ENCODE data around the gene MAMSTR.
"Not testable (repeated sequence)": the region's sequence is repeated elsewhere in the genome, so short reads cannot be mapped to it uniquely, and the experiment has no call there.

MAMSTR gene

GRCh38 chr19:48683349-48683748, 36.2 kb downstream of the MAMSTR start:
- DNase-seq, result peak; percentile 15

GRCh38 chr19:48681127-48681470, 38.4 kb downstream of the MAMSTR start:
- no peak for DNase-seq

GRCh38 chr19:48680436-48681126, 38.9 kb downstream of the MAMSTR start:
- no peak for DNase-seq

GRCh38 chr19:48680006-48680405, 39.5 kb downstream of the MAMSTR start:
- DNase-seq, result not testable (repeated sequence)

- DNase-seq, result no peak
Measured at GRCh38 chr19:48678201-48678600, 41.3 kb downstream of the MAMSTR start.

GRCh38 chr19:48676887-48677286, 42.6 kb downstream of the MAMSTR start:
- DNase-seq, result no peak

- DNase-seq, result no peak
Measured at GRCh38 chr19:48676487-48676886, 43.0 kb downstream of the MAMSTR start.

- DNase-seq, result peak; percentile 51
Measured at GRCh38 chr19:48674921-48675824, 44.4 kb downstream of the MAMSTR start.

- DNase-seq, result no peak
Measured at GRCh38 chr19:48674216-48674809, 45.2 kb downstream of the MAMSTR start.

- DNase-seq, result no peak
Measured at GRCh38 chr19:48673436-48674100, 46.0 kb downstream of the MAMSTR start.

GRCh38 chr19:48672994-48673393, 46.5 kb downstream of the MAMSTR start, which contains the start of gene NTN5:
NTN5 (minus strand) TSS chr19:48673017; CDS start chr19:48670986, 2,031 bp downstream.
- DNase-seq, result no peak

- no peak for DNase-seq
Measured at GRCh38 chr19:48671446-48671995, 48.0 kb downstream of the MAMSTR start.

- no peak for DNase-seq
Measured at GRCh38 chr19:48670699-48671445, 48.7 kb downstream of the MAMSTR start.

- DNase-seq, result no peak
Measured at GRCh38 chr19:48669903-48670668, 49.4 kb downstream of the MAMSTR start.

- DNase-seq, result no peak
Measured at GRCh38 chr19:48668761-48669160, 50.8 kb downstream of the MAMSTR start.

GRCh38 chr19:48668332-48668731, 51.2 kb downstream of the MAMSTR start:
- no peak for DNase-seq

- DNase-seq, result no peak
Measured at GRCh38 chr19:48665786-48666185, 53.7 kb downstream of the MAMSTR start.

GRCh38 chr19:48664476-48664875, 55.0 kb downstream of the MAMSTR start:
- DNase-seq, result no peak

GRCh38 chr19:48663667-48664066, 55.9 kb downstream of the MAMSTR start:
- DNase-seq, result no peak

Data from NCI-H1092 treated with DMSO at 0.1 percent for 48 hours (cell line).